Tibial nerve (tissue), 4 donors: ENCODE measurements around the gene TJP3. TPM values are rescaled to one million over a fixed set of nuclear protein-coding genes. Genes with fewer than 3 reads are reported as not detected.

ENCODE experiments used
- DNase-seq, 2 donors: peaks; one replicate each; pipeline ENCODE4 v3.0.0-alpha.2; 2019; ENCODE audit warnings: low spot score in 2 of 2
- H3K27ac ChIP-seq, 4 donors: fragments of 200-600 bp; sonication (generic) in 3 of 4; one replicate each; pipeline ENCODE4 v1.5.1; 2017 to 2019; ENCODE audit warnings: mild to moderate bottlenecking in 1 of 4
- H3K27me3 ChIP-seq, 2 donors: fragments of 200-600 bp; sonication (generic) in 1 of 2; one replicate each; pipeline versions ENCODE4 v1.5.1 to v1.6.0; 2017 to 2019
- H3K36me3 ChIP-seq, 3 donors: fragments of 200-600 bp; sonication (generic); one replicate each; pipeline ENCODE4 v1.5.1; 2018 to 2019
- H3K4me1 ChIP-seq, 4 donors: fragments of 200-600 bp; sonication (generic) in 3 of 4; one replicate each; pipeline ENCODE4 v1.5.1; 2017 to 2019
- H3K4me3 ChIP-seq, 4 donors: fragments of 200-600 bp; sonication (generic) in 3 of 4; one replicate each; pipeline ENCODE4 v1.5.1; 2017 to 2019; ENCODE audit warnings: mild to moderate bottlenecking in 1 of 4, moderate library complexity in 1 of 4
- H3K9me3 ChIP-seq, 4 donors: fragments of 200-600 bp; sonication (generic) in 3 of 4; one replicate each; pipeline ENCODE4 v1.5.1; 2017 to 2019
- CTCF ChIP-seq, 5 experiments: fragments of 200-600 bp in 3 of 5; fragments of 450-650 bp in 2 of 5; sonication (generic) in 3 of 5; IDR thresholded peaks; one replicate each; pipeline ENCODE4 v1.5.1; 2016 to 2019; ENCODE audit warnings: antibody characterized with exemption in 5 of 5, mild to moderate bottlenecking in 3 of 5, moderate library complexity in 2 of 5
- EP300 ChIP-seq, 2 donors: sonication (generic); formaldehyde crosslinking; IDR thresholded peaks; one replicate each; pipeline ENCODE4 v1.6.1; 2017; ENCODE audit warnings: antibody characterized with exemption in 2 of 2, mild to moderate bottlenecking in 1 of 2
- POLR2A ChIP-seq, 2 donors: fragments of 450-650 bp; IDR thresholded peaks; one replicate each; pipeline ENCODE4 v1.6.1; 2017; ENCODE audit warnings: antibody characterized with exemption in 2 of 2, mild to moderate bottlenecking in 2 of 2, moderate library complexity in 2 of 2
- WGBS, 2 donors: methylation state at CpG; one replicate each; pipeline ENCODE4 v1.1.5; 2018; 5-methylcytosine and 5-hydroxymethylcytosine counted together
- total RNA-seq, 4 donors: library from RNA; depleted of rRNA; stranded (reverse); fragments of >200 nt; gene quantifications; one replicate each; pipeline ENCODE4 v1.1.0, GENCODE V29; 2016

The TJP3 gene
- total RNA-seq, 4 donors from 2014 or later: 0.21 to 0.90 (median 0.22) TPM; not detected in 1

- Histone ChIP-seq H3K27ac (peak overlapping the region in 2 of 4 donors; percentile 93 to 99), H3K9me3 (no peaks in the 10 kb centered on the region), H3K27me3 (no peaks in the 10 kb centered on the region), H3K4me3 (no peak overlapping the region), H3K36me3 (peaks cover 0 to 40% (median 8%) of the 10 kb centered on the region in 3 donors), H3K4me1 (peaks cover 5 to 59% (median 39%) of the 10 kb centered on the region in 4 donors)
- no peak for DNase-seq
- TF ChIP-seq CTCF (IDR thresholded peaks at IDR 0.05) (no peak), EP300 (IDR thresholded peaks at IDR 0.05) (no peak), POLR2A (IDR thresholded peaks at IDR 0.05) (no peak)
- 81 to 89% methylated on average over 10 to 18 of the region's 18 CpGs for WGBS, 2 donors
Observed at GRCh38 chr19:3667037-3667638, 41.0 kb upstream of the TJP3 start.

GRCh38 chr19:3667766-3668165 lies 40.4 kb upstream of the TJP3 start:
- peaks cover 5 to 63% (median 42%) of the 10 kb centered on the region in 4 donors for H3K4me1 ChIP-seq

GRCh38 chr19:3668331-3669081 lies 39.7 kb upstream of the TJP3 start:
- H3K4me3 ChIP-seq: no peak overlapping the region
- DNase-seq: no peak
- H3K4me1 ChIP-seq: peaks cover 5 to 63% (median 42%) of the 10 kb centered on the region in 4 donors

More at GRCh38 chr19:3667766-3668165, 40.4 kb upstream of the TJP3 start:
- TF ChIP-seq CTCF (IDR thresholded peaks at IDR 0.05): no peak
- TF ChIP-seq POLR2A (IDR thresholded peaks at IDR 0.05): no peak
- TF ChIP-seq EP300 (IDR thresholded peaks at IDR 0.05): no peak
- H3K27ac ChIP-seq: peak overlapping the region; percentile 90 to 99 (median 93)
- H3K9me3 ChIP-seq: no peaks in the 10 kb centered on the region
- H3K4me3 ChIP-seq: no peak overlapping the region
- H3K27me3 ChIP-seq: no peaks in the 10 kb centered on the region
- whole genome bisulfite sequencing, 2 donors: 85 to 87% methylated on average over 11 to 17 of the region's 17 CpGs
- DNase-seq: no peak
- peaks cover 0 to 34% (median 8%) of the 10 kb centered on the region in 3 donors for H3K36me3 ChIP-seq

GRCh38 chr19:3669082-3669946 lies 38.9 kb upstream of the TJP3 start:
- TF ChIP-seq EP300 (IDR thresholded peaks at IDR 0.05) (no peak), POLR2A (IDR thresholded peaks at IDR 0.05) (no peak), CTCF (IDR thresholded peaks at IDR 0.05) (no peak)
- H3K4me3 ChIP-seq: peak overlapping the region in 1 of 4 donors; percentile 36
- DNase-seq: no peak
- H3K27me3 ChIP-seq: no peaks in the 10 kb centered on the region
- peaks cover 5 to 63% (median 42%) of the 10 kb centered on the region in 4 donors for H3K4me1 ChIP-seq
- H3K27ac ChIP-seq: peak overlapping the region; percentile 90 to 99 (median 93)
- peaks cover 0 to 32% (median 0%) of the 10 kb centered on the region in 3 donors for H3K36me3 ChIP-seq
- peaks cover 0 to 11% (median 0%) of the 10 kb centered on the region in 4 donors for H3K9me3 ChIP-seq
- 42 to 45% methylated on average over 30 to 39 of the region's 39 CpGs for WGBS, 2 donors

More at GRCh38 chr19:3668331-3669081, 39.7 kb upstream of the TJP3 start:
- Histone ChIP-seq H3K36me3 (peaks cover 0 to 33% (median 7%) of the 10 kb centered on the region in 3 donors), H3K27ac (peak overlapping the region; percentile 90 to 99 (median 93)), H3K27me3 (no peaks in the 10 kb centered on the region), H3K9me3 (peaks cover 0 to 3% (median 0%) of the 10 kb centered on the region in 4 donors)
- WGBS, 2 donors: 46 to 62% methylated on average over 25 to 34 of the region's 34 CpGs
- no peak for TF ChIP-seq POLR2A (IDR thresholded peaks at IDR 0.05)
- TF ChIP-seq CTCF (IDR thresholded peaks at IDR 0.05): no peak
- no peak for TF ChIP-seq EP300 (IDR thresholded peaks at IDR 0.05)
